ENCODE results near the gene OGFOD3. TPM values are rescaled to one million over a fixed set of nuclear protein-coding genes. Genes with fewer than 3 reads are reported as not detected.

OGFOD3 gene
- total and polyA plus RNA-seq, 2 donors (not counting 3 experiments of a cell fraction or from before 2014, with no cell fraction given): 31.7 to 34.8 TPM

DNA sequence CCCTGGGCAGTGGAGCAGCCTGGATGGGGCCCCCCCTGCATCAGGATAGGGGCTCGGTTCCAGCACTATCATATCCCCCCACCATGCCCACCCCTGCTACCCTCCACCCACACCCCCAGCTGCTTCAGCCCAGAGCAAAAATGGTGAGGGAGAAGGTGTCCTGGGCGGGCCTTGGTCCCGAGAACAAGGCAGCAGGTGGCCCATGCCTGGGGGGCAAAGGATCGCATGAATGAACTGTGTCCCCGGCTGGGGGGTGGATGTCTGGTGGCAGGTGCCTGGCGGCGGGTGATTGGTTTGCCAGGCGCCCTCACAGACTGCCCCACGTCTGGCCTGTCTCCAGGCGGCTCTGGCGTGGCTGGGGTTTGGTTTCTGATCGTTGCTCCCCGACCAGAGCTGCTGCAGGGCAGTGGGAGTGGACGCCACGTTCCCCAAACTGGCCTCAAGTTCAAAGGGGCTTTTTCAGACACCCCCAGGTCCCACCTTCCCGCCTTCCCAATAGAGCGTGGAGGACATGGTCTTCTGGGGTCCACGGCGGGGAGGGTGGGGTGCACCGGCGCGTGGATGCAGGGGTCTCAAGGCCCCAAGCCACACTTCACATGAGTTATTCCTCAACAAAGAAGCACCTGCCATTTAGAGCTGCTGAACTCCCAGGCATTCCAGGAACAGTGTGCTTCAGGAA, 34.2 kb downstream of the OGFOD3 start:
- no TSS peak for BruUV-seq (replicated peaks)
- Histone ChIP-seq H3K79me2 (ENCODE audit: control insufficient read depth, insufficient read depth, low read length) (no peaks in the 10 kb centered on the region), H3K9me3 (replicated peaks; ENCODE audit: control insufficient read depth, insufficient read depth, low read length) (no peaks in the 10 kb centered on the region), H3K4me1 (ENCODE audit: control insufficient read depth, extremely low read depth, insufficient read depth, low read length) (no peaks in the 10 kb centered on the region), H3K36me3 (ENCODE audit: control insufficient read depth in 2 of 2, extremely low read depth in 1 of 2, insufficient read depth in 2 of 2, low read length in 2 of 2) (no peaks in the 10 kb centered on the region), H3K27me3 (ENCODE audit: control insufficient read depth in 2 of 2, insufficient read depth in 2 of 2, low read length in 2 of 2) (no peaks in the 10 kb centered on the region), H3K4me2 (ENCODE audit: insufficient read depth, low read length) (no peak overlapping the region), H2AFZ (ENCODE audit: low read depth, low read length) (no peak overlapping the region), H4K20me1 (replicated peaks; ENCODE audit: control insufficient read depth, extremely low read depth, insufficient read depth, low read length) (no peaks in the 10 kb centered on the region), H3K27ac (ENCODE audit: insufficient read depth, low read depth, low read length) (no peak overlapping the region), H3K9me1 (replicated peaks; ENCODE audit: control insufficient read depth, extremely low read depth, insufficient read depth, low read length) (no peaks in the 10 kb centered on the region), H3K4me3 (replicated peaks in 1 of 3; ENCODE audit: insufficient read depth in 1 of 3, low read depth in 1 of 3, low read length in 3 of 3) (no peak overlapping the region), H3K9ac (replicated peaks; ENCODE audit: extremely low read depth, insufficient read depth, low read length) (no peak overlapping the region)
- POLR2A ChIA-PET: no interaction called here
- no peak for FAIRE-seq
- no peak for DNase-seq (ENCODE audit: low read depth, low spot score)
- no peak for TF ChIP-seq FOS (IDR thresholded peaks at IDR 0.05; ENCODE audit: borderline replicate concordance, insufficient read depth, low read length)
- no peak for TF ChIP-seq GATA2 (IDR thresholded peaks at IDR 0.05; ENCODE audit: insufficient read depth, insufficient read length, low read depth, low read length)
- no peak for TF ChIP-seq JUN (IDR thresholded peaks at IDR 0.05; ENCODE audit: borderline replicate concordance, insufficient read depth, insufficient read length, low read depth)
- no peak for TF ChIP-seq POLR2A (IDR thresholded peaks at IDR 0.05; ENCODE audit: low read depth, low read length)
- no peak for TF ChIP-seq POLR2AphosphoS5 (IDR thresholded peaks at IDR 0.05; ENCODE audit: insufficient read depth, low read depth, low read length)
- TF ChIP-seq, protein P1, sequence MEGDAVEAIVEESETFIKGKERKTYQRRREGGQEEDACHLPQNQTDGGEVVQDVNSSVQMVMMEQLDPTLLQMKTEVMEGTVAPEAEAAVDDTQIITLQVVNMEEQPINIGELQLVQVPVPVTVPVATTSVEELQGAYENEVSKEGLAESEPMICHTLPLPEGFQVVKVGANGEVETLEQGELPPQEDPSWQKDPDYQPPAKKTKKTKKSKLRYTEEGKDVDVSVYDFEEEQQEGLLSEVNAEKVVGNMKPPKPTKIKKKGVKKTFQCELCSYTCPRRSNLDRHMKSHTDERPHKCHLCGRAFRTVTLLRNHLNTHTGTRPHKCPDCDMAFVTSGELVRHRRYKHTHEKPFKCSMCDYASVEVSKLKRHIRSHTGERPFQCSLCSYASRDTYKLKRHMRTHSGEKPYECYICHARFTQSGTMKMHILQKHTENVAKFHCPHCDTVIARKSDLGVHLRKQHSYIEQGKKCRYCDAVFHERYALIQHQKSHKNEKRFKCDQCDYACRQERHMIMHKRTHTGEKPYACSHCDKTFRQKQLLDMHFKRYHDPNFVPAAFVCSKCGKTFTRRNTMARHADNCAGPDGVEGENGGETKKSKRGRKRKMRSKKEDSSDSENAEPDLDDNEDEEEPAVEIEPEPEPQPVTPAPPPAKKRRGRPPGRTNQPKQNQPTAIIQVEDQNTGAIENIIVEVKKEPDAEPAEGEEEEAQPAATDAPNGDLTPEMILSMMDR (IDR thresholded peaks at IDR 0.05; ENCODE audit: extremely low read depth in 1 of 2, insufficient read depth in 1 of 2, low read depth in 1 of 2, low read length in 2 of 2): no peak
- TF ChIP-seq EZH2 (IDR thresholded peaks at IDR 0.05; ENCODE audit: borderline replicate concordance, low read depth, low read length, severe bottlenecking): no peak
- no peak for TF ChIP-seq MYC (IDR thresholded peaks at IDR 0.05; ENCODE audit: low read depth, low read length)
- dilution Hi-C loops (cut with MboI; ENCODE audit: extremely low pct_ligation_motif_present, low sequenced_read_pairs) (no loop called here), intact Hi-C loops (cut with micrococcal nuclease) (no loop called here)
- CTCF ChIA-PET: no interaction called here

Data from endothelial cell of umbilical vein (primary cell).